Measurements from ENCODE around the gene AHCYL1. TPM values are rescaled to one million over a fixed set of nuclear protein-coding genes. Genes with fewer than 3 reads are reported as not detected.
A peak's percentile ranks its signal among the peaks of the same experiment; 100 is the strongest.

AHCYL1 gene
- total RNA-seq, 2 experiments from 2014 or later, result 67.9 to 68.6 TPM

DNA sequence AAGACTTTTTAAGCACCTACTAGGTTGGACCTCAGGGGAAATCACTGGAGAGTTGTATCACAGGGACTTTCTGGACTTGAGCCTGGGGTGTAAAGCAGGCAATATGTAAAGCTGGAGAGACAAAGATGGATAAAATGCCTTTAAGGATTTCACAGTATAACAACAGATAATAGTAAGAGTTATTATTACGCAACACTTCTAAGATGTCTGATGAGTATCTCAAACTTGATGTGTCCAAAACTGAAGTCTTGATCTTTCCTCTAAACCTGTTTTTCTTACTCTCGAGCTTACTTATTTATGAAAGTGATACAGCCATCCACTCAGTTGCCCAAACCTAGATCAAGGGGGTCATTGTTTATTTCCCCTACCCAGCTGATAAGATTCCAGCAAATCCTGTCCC, 47.8 kb downstream of the AHCYL1 start:
- H3K27me3 Mint-ChIP-seq, result no peaks in the 10 kb centered on the region
- no peak overlapping the region for H3K4me3 Mint-ChIP-seq
- no peak for DNase-seq
- H3K4me1 Mint-ChIP-seq, result peaks cover 41% of the 10 kb centered on the region
- H3K9me3 Mint-ChIP-seq, result no peaks in the 10 kb centered on the region
- peaks cover 2% of the 10 kb centered on the region for H3K36me3 Mint-ChIP-seq
- H3K27ac Mint-ChIP-seq, result no peak overlapping the region

DNA sequence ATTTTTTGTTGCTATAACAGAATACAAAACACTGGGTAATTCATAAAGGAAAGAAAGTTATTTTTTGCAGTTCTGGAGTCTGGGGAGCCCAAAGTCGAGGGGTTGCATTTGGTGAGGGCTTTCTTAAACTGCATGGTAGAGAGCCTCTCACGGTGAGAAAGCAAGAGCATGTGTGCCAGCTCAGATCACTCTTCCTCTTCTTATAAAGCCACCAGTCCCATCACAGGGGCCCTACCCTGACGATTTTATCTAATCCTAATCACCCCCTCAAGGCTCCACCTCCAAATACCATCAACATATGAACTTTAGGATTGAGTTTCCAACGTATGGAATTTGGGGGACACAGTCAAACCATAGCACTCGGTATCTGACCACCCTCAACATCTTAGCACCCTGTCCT, 48.9 kb downstream of the AHCYL1 start:
- Mint-ChIP-seq H3K36me3 (peaks cover 3% of the 10 kb centered on the region), H3K27ac (no peak overlapping the region), H3K4me1 (peaks cover 41% of the 10 kb centered on the region), H3K27me3 (no peaks in the 10 kb centered on the region), H3K9me3 (no peaks in the 10 kb centered on the region), H3K4me3 (no peak overlapping the region)
- DNase-seq, result no peak

DNA sequence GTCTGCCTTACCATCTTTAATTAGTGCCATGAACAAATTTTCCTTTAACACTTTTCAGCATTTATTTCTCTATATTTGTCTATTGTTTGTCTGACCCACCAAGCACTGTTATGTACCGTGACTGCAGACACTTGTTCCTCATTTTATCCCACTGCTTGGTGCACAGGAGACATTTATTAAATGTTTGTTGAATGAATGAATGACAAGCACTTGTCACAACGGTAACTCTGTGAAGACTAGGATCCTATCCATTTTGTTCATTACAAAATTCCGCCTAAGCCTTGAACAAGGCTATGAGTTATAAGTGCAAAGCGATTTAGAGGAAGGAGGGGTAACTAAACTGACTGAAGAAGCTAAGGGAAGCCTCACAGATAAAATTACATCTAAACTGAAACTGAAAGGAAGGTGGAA, 49.5 kb downstream of the AHCYL1 start:
- no peak for DNase-seq
- H3K4me1 Mint-ChIP-seq, result peaks cover 41% of the 10 kb centered on the region
- peaks cover 5% of the 10 kb centered on the region for H3K36me3 Mint-ChIP-seq
- peak overlapping the region; percentile 87 for H3K27ac Mint-ChIP-seq
- H3K9me3 Mint-ChIP-seq, result no peaks in the 10 kb centered on the region
- no peaks in the 10 kb centered on the region for H3K27me3 Mint-ChIP-seq
- H3K4me3 Mint-ChIP-seq, result peak overlapping the region; percentile 80

DNA sequence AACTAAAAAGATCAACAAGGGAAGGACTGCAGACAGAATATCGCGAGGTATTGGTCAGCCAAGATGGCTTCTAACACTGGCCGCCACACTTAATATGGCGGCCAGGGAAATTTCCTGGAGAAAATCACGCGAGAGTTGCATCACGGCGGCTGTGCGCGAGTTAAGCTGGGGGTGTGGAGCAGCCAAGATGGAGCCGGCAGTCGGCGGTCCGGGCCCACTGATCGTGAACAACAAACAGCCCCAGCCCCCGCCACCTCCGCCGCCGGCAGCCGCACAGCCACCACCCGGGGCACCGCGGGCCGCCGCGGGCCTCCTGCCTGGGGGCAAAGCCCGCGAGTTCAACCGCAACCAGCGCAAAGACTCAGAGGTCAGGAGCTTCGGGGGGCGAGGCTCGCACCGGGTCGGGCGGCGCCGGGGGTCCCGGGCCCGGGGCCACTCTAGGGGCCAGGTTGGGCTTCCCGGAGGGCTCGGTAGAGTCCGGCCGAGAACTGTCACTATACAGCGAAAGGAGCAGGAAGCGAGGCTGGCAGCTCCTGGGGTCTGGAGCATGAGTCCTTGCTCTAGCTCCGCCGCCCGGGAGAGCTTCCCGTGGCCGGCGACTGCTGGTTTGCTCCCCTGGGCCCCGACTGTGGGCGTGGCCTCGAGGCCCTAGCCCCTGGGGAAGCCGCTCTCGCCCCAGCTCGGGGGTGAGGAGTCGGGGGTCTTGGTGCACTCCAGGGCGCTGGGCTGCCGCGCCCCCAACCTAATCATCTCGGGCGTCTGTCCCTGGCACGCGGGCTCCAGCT, 50.1 kb downstream of the AHCYL1 start, which contains the start of gene STRIP1:
TSS of gene STRIP1 (plus strand) at position 174 of the 785 bp plus-strand sequence. CDS start at position 188, 14 bp downstream.
- peaks cover 41% of the 10 kb centered on the region for H3K4me1 Mint-ChIP-seq

DNA sequence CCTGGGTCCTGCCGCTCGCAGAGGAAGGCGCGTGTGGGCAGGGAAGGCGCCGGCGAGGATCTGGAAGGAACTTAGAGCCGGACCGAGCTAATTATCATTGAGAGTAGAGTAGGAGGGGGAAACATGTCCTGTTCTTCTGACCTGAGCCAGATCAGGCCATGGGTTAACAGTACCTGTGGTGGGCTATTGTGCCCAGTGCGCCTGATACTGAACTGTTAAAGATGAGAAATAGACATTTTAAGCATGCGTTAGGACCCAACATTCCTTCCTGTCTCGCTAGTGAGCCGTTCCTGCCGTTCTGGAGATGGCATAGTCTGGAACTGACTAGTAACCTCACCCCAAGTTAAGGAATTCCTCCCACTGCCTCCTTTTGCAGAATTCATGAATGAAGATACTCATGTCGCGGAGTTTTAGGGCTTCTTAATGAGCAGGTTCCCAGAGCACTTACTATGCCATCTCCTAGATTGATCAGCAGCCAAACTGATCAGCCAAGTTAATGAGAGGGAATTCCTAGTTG, 50.7 kb downstream of the AHCYL1 start:
- no peak for DNase-seq
- peaks cover 11% of the 10 kb centered on the region for H3K36me3 Mint-ChIP-seq
- H3K4me1 Mint-ChIP-seq, result peaks cover 41% of the 10 kb centered on the region
- H3K27ac Mint-ChIP-seq, result peak overlapping the region; percentile 72
- no peaks in the 10 kb centered on the region for H3K9me3 Mint-ChIP-seq
- H3K4me3 Mint-ChIP-seq, result peak overlapping the region; percentile 94
- H3K27me3 Mint-ChIP-seq, result no peaks in the 10 kb centered on the region

More for the DNA sequence above, 50.1 kb downstream of the AHCYL1 start, which contains the start of gene STRIP1:
- H3K4me3 Mint-ChIP-seq, result peak within 1 kb of the TSS; percentile 94
- H3K27me3 Mint-ChIP-seq, result no peaks in the 10 kb centered on the region
- peak within 1 kb of the TSS; percentile 87 for H3K27ac Mint-ChIP-seq
- peaks cover 9% of the 10 kb centered on the region for H3K36me3 Mint-ChIP-seq
- no peaks in the 10 kb centered on the region for H3K9me3 Mint-ChIP-seq
- peak; percentile 91 for DNase-seq

DNA sequence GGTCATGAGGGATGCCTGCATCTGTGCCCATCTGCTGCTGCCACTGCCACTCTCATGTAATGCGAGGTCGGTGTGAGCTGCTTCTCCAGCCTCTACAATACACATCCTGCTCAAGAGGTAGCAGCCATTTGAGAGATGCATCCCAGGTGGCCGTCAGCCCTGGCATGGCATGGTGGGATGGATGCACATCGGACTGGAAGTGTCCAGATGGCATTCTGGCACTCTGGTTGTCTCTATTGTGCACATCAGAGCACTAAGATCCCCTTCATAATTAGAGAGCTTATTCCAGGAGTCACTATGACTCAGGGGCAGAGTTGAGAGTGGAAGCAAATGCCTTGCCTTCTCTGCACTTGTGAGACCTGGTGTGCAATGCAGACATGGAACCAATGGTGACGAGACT, 53.7 kb downstream of the AHCYL1 start:
- Mint-ChIP-seq H3K9me3 (no peaks in the 10 kb centered on the region), H3K27ac (no peak overlapping the region), H3K4me3 (no peak overlapping the region), H3K27me3 (no peaks in the 10 kb centered on the region), H3K4me1 (peaks cover 30% of the 10 kb centered on the region), H3K36me3 (peaks cover 19% of the 10 kb centered on the region)
- no peak for DNase-seq

DNA sequence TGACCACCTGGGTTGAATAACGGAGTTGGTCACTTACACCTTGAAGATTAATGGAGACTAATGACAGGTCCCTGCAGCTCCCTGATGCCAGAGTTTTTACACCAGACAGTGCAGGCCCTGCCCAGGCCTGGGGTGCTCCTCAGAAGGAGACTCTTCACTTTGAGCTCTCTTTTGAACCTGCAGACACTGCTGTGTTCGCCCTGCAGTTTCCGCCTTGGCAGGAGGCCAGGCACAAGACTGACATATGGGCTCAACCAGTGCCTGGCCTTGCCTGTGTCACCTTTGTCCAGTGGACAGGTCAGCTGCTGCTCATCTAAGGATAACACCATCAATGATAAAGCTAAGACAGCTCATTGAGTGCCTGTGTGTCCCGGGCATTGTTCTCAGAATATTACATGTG, 55.1 kb downstream of the AHCYL1 start:
- no peaks in the 10 kb centered on the region for H3K9me3 Mint-ChIP-seq
- H3K36me3 Mint-ChIP-seq, result peaks cover 19% of the 10 kb centered on the region
- no peaks in the 10 kb centered on the region for H3K27me3 Mint-ChIP-seq
- peaks cover 18% of the 10 kb centered on the region for H3K4me1 Mint-ChIP-seq
- no peak overlapping the region for H3K4me3 Mint-ChIP-seq
- no peak for DNase-seq
- no peak overlapping the region for H3K27ac Mint-ChIP-seq

DNA sequence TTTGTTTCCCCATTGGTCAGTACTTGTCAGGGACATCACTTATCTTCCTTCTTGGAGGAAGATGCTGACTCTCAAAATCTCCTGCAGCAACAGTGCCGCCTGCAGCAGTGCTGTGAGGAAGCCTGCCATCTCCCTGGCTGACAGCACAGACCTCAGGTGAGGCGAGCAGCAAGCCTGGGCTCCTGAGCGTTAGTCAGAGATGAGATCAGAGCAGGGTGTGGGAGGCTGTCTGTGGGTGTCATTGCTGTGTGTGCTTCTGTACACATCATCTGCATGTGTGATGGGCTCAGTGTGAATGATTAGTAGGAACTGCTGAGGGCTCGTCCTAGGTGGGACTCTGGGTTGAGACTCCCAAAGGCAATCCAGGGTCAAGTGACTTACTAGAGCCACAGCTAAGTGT, 56.0 kb downstream of the AHCYL1 start:
- H3K27ac Mint-ChIP-seq, result no peak overlapping the region
- peaks cover 21% of the 10 kb centered on the region for H3K36me3 Mint-ChIP-seq
- no peaks in the 10 kb centered on the region for H3K27me3 Mint-ChIP-seq
- DNase-seq, result no peak
- peaks cover 14% of the 10 kb centered on the region for H3K4me1 Mint-ChIP-seq
- H3K9me3 Mint-ChIP-seq, result no peaks in the 10 kb centered on the region
- H3K4me3 Mint-ChIP-seq, result no peak overlapping the region

DNA sequence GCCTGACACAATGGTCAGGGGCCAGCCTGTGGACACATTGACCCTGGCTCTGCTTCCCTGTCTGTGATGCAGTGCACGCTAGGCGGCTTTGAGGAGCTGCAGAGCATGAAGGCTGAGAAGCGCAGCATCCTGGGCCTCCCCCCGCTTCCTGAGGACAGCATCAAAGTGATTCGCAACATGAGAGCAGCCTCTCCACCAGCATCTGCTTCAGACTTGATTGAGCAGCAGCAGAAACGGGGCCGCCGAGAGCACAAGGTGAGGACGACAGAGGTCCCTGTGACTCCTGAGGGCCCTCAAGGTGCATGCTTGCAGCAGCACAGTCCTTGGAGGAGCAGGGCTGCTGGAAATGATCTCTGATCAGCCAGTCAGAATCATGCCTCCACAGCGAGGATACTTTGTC, 58.5 kb downstream of the AHCYL1 start:
- Mint-ChIP-seq H3K4me3 (no peak overlapping the region), H3K27me3 (no peaks in the 10 kb centered on the region), H3K27ac (no peak overlapping the region), H3K9me3 (no peaks in the 10 kb centered on the region), H3K36me3 (peaks cover 25% of the 10 kb centered on the region), H3K4me1 (peaks cover 1% of the 10 kb centered on the region)
- DNase-seq, result no peak

DNA sequence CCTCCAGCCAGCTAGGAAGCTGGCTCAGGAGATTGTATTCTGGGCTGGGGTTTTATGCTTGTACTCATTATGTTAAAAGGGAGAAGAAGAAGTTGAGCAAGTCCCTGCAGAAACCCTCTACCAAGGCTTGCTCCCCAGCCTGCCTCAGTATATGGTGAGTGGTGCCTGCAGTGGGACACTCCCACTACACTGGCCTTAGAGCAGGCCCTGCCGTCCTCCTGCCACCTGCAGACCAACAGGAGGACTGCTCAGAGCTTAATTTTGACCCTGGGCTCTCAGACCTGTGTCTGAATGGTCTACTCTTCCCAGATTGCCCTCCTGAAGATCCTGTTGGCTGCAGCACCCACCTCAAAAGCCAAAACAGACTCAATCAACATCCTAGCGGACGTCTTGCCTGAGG, 62.9 kb downstream of the AHCYL1 start:
- Mint-ChIP-seq H3K9me3 (no peaks in the 10 kb centered on the region), H3K27ac (no peak overlapping the region), H3K4me1 (no peaks in the 10 kb centered on the region), H3K27me3 (no peaks in the 10 kb centered on the region), H3K4me3 (no peak overlapping the region), H3K36me3 (peaks cover 14% of the 10 kb centered on the region)
- DNase-seq, result no peak

DNA sequence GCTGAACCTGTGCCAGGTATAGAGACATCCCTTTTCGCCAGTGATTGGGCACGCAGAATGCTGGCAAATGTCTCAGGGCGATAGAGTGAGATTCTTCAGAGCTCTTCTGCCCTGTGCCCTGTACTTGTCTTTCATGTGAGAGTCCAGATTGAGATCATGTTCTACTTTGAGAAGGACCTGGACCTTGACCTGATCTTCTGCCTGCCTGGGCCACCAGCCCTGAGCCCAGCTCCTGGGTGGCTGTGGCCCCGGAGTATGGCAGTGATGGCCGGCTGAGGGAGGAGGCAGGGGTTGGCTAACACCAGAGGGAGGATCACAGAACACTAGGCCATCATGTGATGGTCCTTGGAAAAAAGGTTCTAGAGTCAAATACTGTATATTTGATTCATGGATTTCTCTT, 63.7 kb downstream of the AHCYL1 start:
- no peaks in the 10 kb centered on the region for H3K27me3 Mint-ChIP-seq
- H3K4me1 Mint-ChIP-seq, result no peaks in the 10 kb centered on the region
- peaks cover 16% of the 10 kb centered on the region for H3K36me3 Mint-ChIP-seq
- no peaks in the 10 kb centered on the region for H3K9me3 Mint-ChIP-seq
- no peak for DNase-seq
- no peak overlapping the region for H3K27ac Mint-ChIP-seq
- no peak overlapping the region for H3K4me3 Mint-ChIP-seq

DNA sequence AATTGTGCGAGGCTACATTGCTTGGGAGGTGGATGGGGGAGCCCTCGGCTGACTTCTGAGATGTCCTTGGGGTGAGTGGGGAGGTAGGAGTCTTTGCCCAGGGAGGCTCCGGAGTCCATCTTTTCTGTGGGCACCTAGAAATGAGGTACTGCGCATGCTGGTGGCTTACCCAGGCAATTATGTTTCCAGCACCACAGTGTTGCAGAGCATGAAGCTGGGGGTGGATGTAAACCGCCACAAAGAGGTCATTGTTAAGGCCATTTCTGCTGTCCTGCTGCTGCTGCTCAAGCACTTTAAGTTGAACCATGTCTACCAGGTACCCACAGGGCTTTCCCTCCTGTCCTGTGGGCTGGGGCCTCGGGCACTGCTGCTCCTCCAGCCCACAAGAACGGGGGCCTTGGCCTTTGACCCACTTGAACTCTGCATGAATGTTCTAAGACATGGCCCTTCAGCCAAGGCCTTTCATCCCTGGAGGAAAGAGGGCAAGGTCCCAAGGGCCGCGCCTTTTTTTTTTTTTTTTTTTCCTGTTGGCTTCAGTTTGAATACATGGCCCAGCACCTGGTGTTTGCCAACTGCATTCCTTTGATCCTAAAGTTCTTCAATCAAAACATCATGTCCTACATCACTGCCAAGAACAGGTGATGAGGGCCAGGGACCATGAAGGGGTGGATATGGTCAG, 64.5 kb downstream of the AHCYL1 start:
- Mint-ChIP-seq H3K36me3 (peaks cover 21% of the 10 kb centered on the region), H3K27me3 (no peaks in the 10 kb centered on the region), H3K27ac (no peak overlapping the region), H3K9me3 (no peaks in the 10 kb centered on the region), H3K4me1 (no peaks in the 10 kb centered on the region), H3K4me3 (no peak overlapping the region)
- no peak for DNase-seq

DNA sequence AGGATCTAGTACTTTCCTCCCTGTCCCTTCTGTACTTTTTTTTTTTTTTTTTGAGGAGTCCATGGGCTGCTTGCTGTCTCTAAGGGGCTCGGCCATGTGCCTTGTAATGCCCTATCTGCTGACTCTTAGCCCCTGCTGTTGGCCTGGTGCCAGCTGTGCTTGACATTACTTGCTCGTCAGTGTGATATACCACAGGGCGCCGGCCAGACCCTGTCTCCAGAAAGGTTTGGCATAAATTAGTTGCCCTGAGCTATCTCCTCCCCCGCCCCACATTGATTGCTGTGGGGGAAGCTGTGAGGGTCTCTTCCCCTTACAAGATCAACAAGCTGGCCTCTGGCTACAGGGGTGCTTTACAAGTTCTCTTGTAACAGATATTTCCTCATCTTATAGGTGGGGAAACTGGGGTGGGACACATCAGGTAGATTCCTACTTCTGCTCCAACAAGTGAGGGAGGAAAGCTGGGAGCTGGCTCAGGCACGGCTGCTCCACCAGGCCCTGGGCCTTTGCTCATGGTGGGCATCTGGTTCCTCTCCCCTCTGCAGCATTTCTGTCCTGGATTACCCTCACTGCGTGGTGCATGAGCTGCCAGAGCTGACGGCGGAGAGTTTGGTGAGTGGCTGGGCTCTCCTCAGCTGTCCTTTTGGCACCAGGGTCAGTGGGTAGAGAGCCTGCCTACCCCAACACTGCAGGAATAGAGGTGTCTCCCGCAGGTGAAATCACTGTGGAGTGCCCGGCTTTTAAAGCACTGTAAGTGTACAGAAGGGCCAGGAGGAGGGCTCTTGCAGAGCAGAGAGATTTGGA, 65.4 kb downstream of the AHCYL1 start:
- H3K36me3 Mint-ChIP-seq, result peaks cover 24% of the 10 kb centered on the region
- H3K4me3 Mint-ChIP-seq, result no peak overlapping the region
- H3K4me1 Mint-ChIP-seq, result no peaks in the 10 kb centered on the region
- DNase-seq, result no peak
- no peak overlapping the region for H3K27ac Mint-ChIP-seq
- no peaks in the 10 kb centered on the region for H3K9me3 Mint-ChIP-seq
- no peaks in the 10 kb centered on the region for H3K27me3 Mint-ChIP-seq

DNA sequence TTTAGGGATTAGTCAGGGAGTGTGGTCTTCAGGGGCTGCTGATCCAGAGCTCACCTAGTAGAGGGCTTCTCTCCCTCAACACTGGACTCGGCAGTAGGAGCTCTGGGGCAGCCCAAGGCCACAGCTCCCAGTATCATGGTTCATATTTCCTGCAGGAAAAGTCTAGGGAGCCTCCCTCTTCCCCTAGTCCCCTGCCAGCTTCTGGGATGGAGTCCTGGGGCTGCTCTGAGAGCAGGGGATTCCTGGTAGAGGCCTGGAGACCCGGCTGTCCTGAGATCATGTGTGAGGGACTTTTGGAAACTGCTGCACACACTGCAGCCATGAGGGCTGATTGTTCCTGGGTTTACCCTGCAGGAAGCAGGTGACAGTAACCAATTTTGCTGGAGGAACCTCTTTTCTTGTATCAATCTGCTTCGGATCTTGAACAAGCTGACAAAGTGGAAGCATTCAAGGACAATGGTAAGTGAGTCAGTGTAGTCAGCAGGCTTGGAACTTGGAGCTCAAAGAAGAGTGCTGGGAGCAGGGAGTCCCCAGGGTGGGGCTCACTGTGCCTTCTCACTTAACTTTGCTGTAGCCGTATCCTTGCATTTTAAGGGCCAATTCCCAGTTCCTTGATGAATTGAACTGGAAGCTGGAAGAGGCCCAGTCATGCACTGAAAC, 66.2 kb downstream of the AHCYL1 start:
- DNase-seq, result no peak
- H3K27ac Mint-ChIP-seq, result no peak overlapping the region
- H3K4me3 Mint-ChIP-seq, result no peak overlapping the region
- peaks cover 20% of the 10 kb centered on the region for H3K36me3 Mint-ChIP-seq
- H3K4me1 Mint-ChIP-seq, result no peaks in the 10 kb centered on the region
- H3K27me3 Mint-ChIP-seq, result no peaks in the 10 kb centered on the region
- no peaks in the 10 kb centered on the region for H3K9me3 Mint-ChIP-seq
